Thyroid gland (tissue), 4 donors: ENCODE results near the gene POLR3F. TPM values are rescaled to one million over a fixed set of nuclear protein-coding genes. Genes with fewer than 3 reads are reported as not detected.

Experiments
- DNase-seq, 2 donors: peaks; one replicate each; pipeline ENCODE4 v3.0.0-alpha.2; 2019
- H3K27ac ChIP-seq, 3 donors: fragments of 200-600 bp; sonication (generic); 1 replicate in 2 of 3; 2 replicates in 1 of 3; pipeline ENCODE4 v1.5.1; 2016 to 2019; ENCODE audit warnings: mild to moderate bottlenecking in 1 of 3, moderate library complexity in 1 of 3
- H3K27me3 ChIP-seq: fragments of 200-600 bp; sonication (generic); one replicate; pipeline ENCODE4 v1.5.1; 2019
- H3K36me3 ChIP-seq, 2 donors: fragments of 200-600 bp; sonication (generic); one replicate each; pipeline ENCODE4 v1.5.1; 2016 to 2019
- H3K4me1 ChIP-seq, 2 donors: fragments of 200-600 bp; sonication (generic); one replicate each; pipeline ENCODE4 v1.5.1; 2017 to 2019
- H3K4me3 ChIP-seq, 3 donors: fragments of 200-600 bp; sonication (generic); replicated peaks in 1 of 3; 1 replicate in 2 of 3; 2 replicates in 1 of 3; pipeline ENCODE4 v1.5.1; 2016; ENCODE audit warnings: mild to moderate bottlenecking in 1 of 3
- H3K9me3 ChIP-seq: fragments of 200-600 bp; sonication (generic); one replicate; pipeline ENCODE4 v1.5.1; 2017
- POLR2A ChIP-seq, 2 donors: fragments of 450-650 bp; IDR thresholded peaks; one replicate each; pipeline ENCODE4 v1.6.1; 2017; ENCODE audit warnings: antibody characterized with exemption in 2 of 2, mild to moderate bottlenecking in 2 of 2, moderate library complexity in 1 of 2
- WGBS, 2 donors: methylation state at CpG; one replicate each; pipeline ENCODE4 v1.1.5; 2017; 5-methylcytosine and 5-hydroxymethylcytosine counted together
- intact Hi-C: fragments of 100-400 bp; cut with DNase I; formaldehyde crosslinking; loops from one replicate; pipeline ENCODE4 v1.15.1; 2023
- total RNA-seq, 4 donors: library from RNA; depleted of rRNA; stranded (reverse); fragments of >200 nt; gene quantifications; one replicate each; pipeline ENCODE4 v1.2.3, GENCODE V29; 2016
- TF ChIP-seq, protein P1 (sequence below), 6 experiments: fragments of 200-600 bp in 3 of 6; fragments of 450-650 bp in 3 of 6; sonication (generic) in 3 of 6; IDR thresholded peaks; one replicate each; pipeline ENCODE4 v1.5.1; 2016 to 2019; ENCODE audit warnings: antibody characterized with exemption in 6 of 6, mild to moderate bottlenecking in 2 of 6, inconsistent platforms in 1 of 6, moderate library complexity in 1 of 6

The POLR3F gene
- total RNA-seq, 4 donors from 2014 or later = 10.2 to 18.1 (median 13.9) TPM

DNA sequence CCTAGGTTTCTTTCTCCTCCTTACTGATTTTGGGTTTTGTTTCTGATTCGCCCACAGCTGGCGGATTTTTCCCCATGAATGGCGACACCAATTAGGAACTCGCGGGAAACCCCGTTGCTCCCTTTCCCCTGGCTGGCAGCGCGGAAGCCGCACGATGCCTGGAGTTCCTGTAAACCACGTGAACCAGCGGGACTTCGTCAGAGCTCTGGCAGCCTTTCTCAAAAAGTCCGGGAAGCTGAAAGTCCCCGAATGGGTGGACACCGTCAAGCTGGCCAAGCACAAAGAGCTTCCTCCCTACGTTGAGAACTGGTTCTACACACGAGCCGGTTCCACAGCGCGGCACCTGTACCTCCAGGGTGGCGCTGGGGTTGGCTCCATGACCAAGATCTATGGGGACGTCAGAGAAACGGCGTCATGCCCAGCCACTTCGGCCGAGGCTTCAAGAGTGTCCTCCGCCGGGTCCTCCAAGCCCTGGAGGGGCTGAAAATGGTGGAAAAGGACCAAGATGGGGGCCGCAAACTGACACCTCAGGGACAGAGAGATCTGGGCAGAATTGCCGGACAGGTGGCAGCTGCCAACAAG is 37.4 kb downstream of the POLR3F start:
- TF ChIP-seq, protein P1, sequence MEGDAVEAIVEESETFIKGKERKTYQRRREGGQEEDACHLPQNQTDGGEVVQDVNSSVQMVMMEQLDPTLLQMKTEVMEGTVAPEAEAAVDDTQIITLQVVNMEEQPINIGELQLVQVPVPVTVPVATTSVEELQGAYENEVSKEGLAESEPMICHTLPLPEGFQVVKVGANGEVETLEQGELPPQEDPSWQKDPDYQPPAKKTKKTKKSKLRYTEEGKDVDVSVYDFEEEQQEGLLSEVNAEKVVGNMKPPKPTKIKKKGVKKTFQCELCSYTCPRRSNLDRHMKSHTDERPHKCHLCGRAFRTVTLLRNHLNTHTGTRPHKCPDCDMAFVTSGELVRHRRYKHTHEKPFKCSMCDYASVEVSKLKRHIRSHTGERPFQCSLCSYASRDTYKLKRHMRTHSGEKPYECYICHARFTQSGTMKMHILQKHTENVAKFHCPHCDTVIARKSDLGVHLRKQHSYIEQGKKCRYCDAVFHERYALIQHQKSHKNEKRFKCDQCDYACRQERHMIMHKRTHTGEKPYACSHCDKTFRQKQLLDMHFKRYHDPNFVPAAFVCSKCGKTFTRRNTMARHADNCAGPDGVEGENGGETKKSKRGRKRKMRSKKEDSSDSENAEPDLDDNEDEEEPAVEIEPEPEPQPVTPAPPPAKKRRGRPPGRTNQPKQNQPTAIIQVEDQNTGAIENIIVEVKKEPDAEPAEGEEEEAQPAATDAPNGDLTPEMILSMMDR (IDR thresholded peaks at IDR 0.05) = no peak
- 53 to 66% methylated on average over 26 to 31 of the region's 31 CpGs for WGBS, 2 donors
- peak; percentile 30 to 50 for DNase-seq
- intact Hi-C loops = loop anchor here (10.0 kb wide), 2 partner anchors 80 to 90 kb away; partner anchors contain the start of gene DTD1
- no peaks in the 10 kb centered on the region for H3K36me3 ChIP-seq
- H3K4me3 ChIP-seq = no peak overlapping the region
- H3K27me3 ChIP-seq = no peaks in the 10 kb centered on the region
- H3K9me3 ChIP-seq = no peaks in the 10 kb centered on the region
- H3K27ac ChIP-seq = no peak overlapping the region
- H3K4me1 ChIP-seq = peaks cover 13 to 14% of the 10 kb centered on the region in 2 donors

DNA sequence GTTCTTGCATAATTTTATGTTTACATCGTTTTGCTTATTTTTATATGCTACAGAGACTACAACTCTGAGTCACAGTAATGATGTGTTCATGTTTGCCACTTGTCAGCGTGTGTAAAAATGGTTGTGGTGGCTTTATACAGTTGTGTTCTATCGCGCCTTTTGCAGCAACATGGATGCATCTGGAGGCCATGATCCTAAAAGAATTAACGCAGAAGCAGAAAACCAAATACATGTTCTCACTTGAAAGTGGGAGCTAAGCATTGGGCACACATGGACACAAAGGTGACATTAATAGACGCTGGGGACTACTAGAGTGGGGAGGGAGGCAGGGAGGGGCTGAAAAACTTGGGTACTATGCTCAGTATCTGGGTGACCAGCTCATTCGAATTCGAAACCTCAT is 39.6 kb downstream of the POLR3F start:
- DNase-seq = no peak
- peak overlapping the region; percentile 61 to 85 (median 79) for H3K4me3 ChIP-seq
- no peak for TF ChIP-seq POLR2A (IDR thresholded peaks at IDR 0.05)
- TF ChIP-seq, protein P1 (IDR thresholded peaks at IDR 0.05) = no peak
- H3K9me3 ChIP-seq = no peaks in the 10 kb centered on the region
- intact Hi-C loops = loop anchor here (10.0 kb wide), 2 partner anchors 78 to 92 kb away; partner anchors contain the start of gene DTD1
- H3K27me3 ChIP-seq = no peaks in the 10 kb centered on the region
- H3K27ac ChIP-seq = peak overlapping the region; percentile 95 to 99 (median 96)
- H3K4me1 ChIP-seq = peaks cover 13 to 14% of the 10 kb centered on the region in 2 donors
- WGBS, 2 donors = 56 to 61% methylated on average over 8 of the region's 8 CpGs
- H3K36me3 ChIP-seq = peaks cover 0 to 4% of the 10 kb centered on the region in 2 donors

DNA sequence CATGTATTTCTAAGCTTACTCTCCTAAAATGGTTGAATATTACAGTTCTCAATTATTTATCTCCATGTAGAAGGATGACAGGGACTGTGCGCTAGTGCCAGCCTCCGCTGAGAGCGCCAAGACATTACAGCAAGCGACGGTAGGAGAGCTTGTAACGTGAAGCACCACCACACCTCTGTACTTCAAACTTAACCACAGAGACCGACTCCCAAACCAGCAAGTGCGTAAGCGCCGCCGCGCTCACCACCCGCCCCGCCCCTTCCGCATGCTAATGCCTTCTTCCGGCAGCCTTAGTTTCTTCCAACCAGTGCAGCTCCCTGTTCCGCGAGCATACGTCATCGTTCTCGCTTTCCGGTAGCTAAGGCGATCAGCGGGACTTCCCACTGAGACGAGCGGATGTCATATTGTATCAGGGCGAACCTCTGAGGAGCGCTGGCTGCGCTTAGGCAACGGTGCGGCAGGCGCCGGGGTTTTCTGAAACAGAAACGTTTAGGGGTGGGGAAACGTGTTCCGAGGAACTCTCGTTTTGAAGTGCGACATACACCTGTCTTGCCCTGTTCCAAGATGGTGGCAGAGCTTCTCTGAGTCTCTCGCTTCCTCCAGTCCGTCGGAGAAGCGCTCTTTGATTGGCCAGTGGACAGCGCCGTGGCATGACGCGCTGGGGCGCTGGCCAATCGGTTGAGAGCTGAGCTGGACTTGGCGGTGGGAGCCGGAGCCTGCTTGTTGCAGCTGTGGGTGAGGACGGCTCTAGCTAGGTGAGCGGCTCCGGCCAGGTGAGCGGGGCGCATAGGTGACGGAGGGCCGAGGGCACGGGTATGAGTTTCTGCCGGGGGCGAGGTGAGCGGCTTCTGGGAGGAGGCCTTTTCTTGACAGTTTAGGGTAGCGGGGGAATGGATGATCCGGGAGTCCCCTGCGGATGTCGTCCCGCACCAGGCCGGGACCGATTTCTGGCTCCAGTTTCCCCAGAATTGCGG is 40.3 kb downstream of the POLR3F start, which contains the start of gene SEC23B:
TSS of gene SEC23B (plus strand) at position 723 of the 974 bp plus-strand sequence. CDS start 2,896 bp downstream, outside the sequence.
- Histone ChIP-seq H3K4me3 (peak within 1 kb of the TSS; percentile 61 to 85 (median 79)), H3K27me3 (no peaks in the 10 kb centered on the region), H3K36me3 (peaks cover 0 to 5% of the 10 kb centered on the region in 2 donors), H3K27ac (peak within 1 kb of the TSS; percentile 95 to 99 (median 96)), H3K4me1 (peaks cover 13 to 14% of the 10 kb centered on the region in 2 donors), H3K9me3 (no peaks in the 10 kb centered on the region)
- TF ChIP-seq, protein P1 (IDR thresholded peaks at IDR 0.05) = peak in 1 of 6 experiments; percentile 9
- peak in 1 of 2 donors; percentile 81 for TF ChIP-seq POLR2A (IDR thresholded peaks at IDR 0.05)
- peak; percentile 97 to 98 for DNase-seq
- intact Hi-C loops = loop anchor here (10.0 kb wide), 2 partner anchors 77 to 93 kb away; partner anchors contain the start of gene DTD1
- WGBS, 2 donors = 0 to 1% methylated on average over 38 to 59 of the region's 69 CpGs

DNA sequence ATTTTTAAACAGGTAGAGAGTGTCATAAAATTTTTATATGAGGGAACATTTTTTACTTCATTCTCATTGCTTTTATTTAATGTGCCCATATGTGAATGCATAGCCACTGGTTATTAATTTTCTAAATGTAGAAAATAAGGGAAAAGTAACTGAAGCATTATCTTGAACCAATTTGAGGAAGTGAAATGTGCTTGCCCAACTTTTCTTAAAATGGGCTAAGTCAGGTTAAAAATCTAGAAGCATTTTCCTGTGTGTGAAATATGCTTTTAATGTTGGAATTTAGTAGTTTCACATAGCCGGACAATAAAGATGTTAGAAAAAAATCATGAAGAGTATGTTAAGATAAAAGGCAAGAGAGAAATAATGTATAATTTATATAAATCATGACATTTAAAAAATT is 44.4 kb downstream of the POLR3F start:
- no peak overlapping the region for H3K4me3 ChIP-seq
- no peaks in the 10 kb centered on the region for H3K27me3 ChIP-seq
- intact Hi-C loops = no loop called here
- peaks cover 5 to 23% of the 10 kb centered on the region in 2 donors for H3K36me3 ChIP-seq
- H3K27ac ChIP-seq = no peak overlapping the region
- no peak for DNase-seq
- H3K4me1 ChIP-seq = peaks cover 13 to 14% of the 10 kb centered on the region in 2 donors
- TF ChIP-seq, protein P1 (IDR thresholded peaks at IDR 0.05) = no peak
- TF ChIP-seq POLR2A (IDR thresholded peaks at IDR 0.05) = no peak
- WGBS, 2 donors = 86 to 94% methylated on average over 1 of the region's 1 CpG
- no peaks in the 10 kb centered on the region for H3K9me3 ChIP-seq
